Adrenal gland (tissue), 5 donors: ENCODE results near the gene LUM.

Experiments
- CTCF ChIP-seq, 6 experiments: fragments of 450-650 bp in 4 of 6; fragments of 200-600 bp in 2 of 6; sonication (generic) in 1 of 6; IDR thresholded peaks; 1 replicate in 5 of 6; 2 replicates in 1 of 6; pipeline versions ENCODE4 v1.5.1 to v1.8.0; 2016 to 2021; ENCODE audit warnings: antibody characterized with exemption in 6 of 6, mild to moderate bottlenecking in 2 of 6, moderate library complexity in 1 of 6
- POLR2A ChIP-seq, 2 donors: fragments of 450-650 bp; IDR thresholded peaks; one replicate each; pipeline ENCODE4 v1.6.1; 2017; ENCODE audit warnings: antibody characterized with exemption in 2 of 2, mild to moderate bottlenecking in 2 of 2, moderate library complexity in 1 of 2
- donor health status: DM: no; HTN: no; CAD: no.

- TF ChIP-seq CTCF (IDR thresholded peaks at IDR 0.05) (no peak), POLR2A (IDR thresholded peaks at IDR 0.05) (no peak)
Measured at GRCh38 chr12:91140026-91140931, 29.0 kb upstream of the LUM start.
